Osteoblast (primary cell): ENCODE results near the gene RADIL. TPM values are rescaled to one million over a fixed set of nuclear protein-coding genes. Genes with fewer than 3 reads are reported as not detected.

ENCODE experiments used
- DNase-seq: peaks from one replicate; pipeline ENCODE4 v3.0.0; 2011; ENCODE audit warnings: low spot score, mixed read lengths; ENCODE audit not compliant: insufficient read length; ENCODE audit errors: missing footprints
- H2AFZ ChIP-seq: 2 replicates; pipeline ENCODE4 v1.6.0; 2011; ENCODE audit warnings: mild to moderate bottlenecking, low read length
- H3K27ac ChIP-seq: 2 replicates; pipeline ENCODE4 v1.5.1; 2011; ENCODE audit warnings: mild to moderate bottlenecking, low read depth, low read length, moderate library complexity
- H3K27me3 ChIP-seq: 2 replicates; pipeline ENCODE4 v1.6.0; 2012; ENCODE audit warnings: mild to moderate bottlenecking, control low read depth, inconsistent platforms, low read length, moderate library complexity; ENCODE audit not compliant: insufficient read depth
- H3K36me3 ChIP-seq: 2 replicates; pipeline ENCODE4 v1.5.1; 2011; ENCODE audit warnings: mild to moderate bottlenecking, low read length, control low read depth, moderate library complexity; ENCODE audit not compliant: insufficient read depth
- H3K4me1 ChIP-seq: 2 replicates; pipeline ENCODE4 v1.5.1; 2011; ENCODE audit warnings: mild to moderate bottlenecking, low read length, control low read depth, moderate library complexity; ENCODE audit not compliant: insufficient read depth
- H3K4me2 ChIP-seq: 2 replicates; pipeline ENCODE4 v1.6.0; 2011; ENCODE audit warnings: mild to moderate bottlenecking, low read length; ENCODE audit not compliant: insufficient read depth
- H3K4me3 ChIP-seq: fragments of 200-600 bp; sonication (generic); 3 replicates; pipeline ENCODE4 v1.5.1; 2012; ENCODE audit warnings: mild to moderate bottlenecking, low read length, inconsistent platforms; ENCODE audit not compliant: insufficient read depth
- H3K79me2 ChIP-seq: 2 replicates; pipeline ENCODE4 v1.6.0; 2012; ENCODE audit warnings: mild to moderate bottlenecking, low read length, control low read depth, inconsistent platforms; ENCODE audit not compliant: insufficient read depth
- H3K9me3 ChIP-seq: 2 replicates; pipeline ENCODE4 v1.5.1; 2011; ENCODE audit warnings: low read depth, low read length, control low read depth
- H4K20me1 ChIP-seq: 2 replicates; pipeline ENCODE4 v1.6.0; 2012; ENCODE audit warnings: mild to moderate bottlenecking, low read length, control low read depth; ENCODE audit not compliant: insufficient read depth
- CTCF ChIP-seq: IDR thresholded peaks from 2 replicates; pipeline ENCODE4 v1.5.1; 2011; ENCODE audit warnings: mild to moderate bottlenecking, low read depth, low read length, moderate library complexity; ENCODE audit errors: extremely low read depth
- total RNA-seq: library from RNA; depleted of rRNA; stranded (reverse); fragments of >200 nt; gene quantifications from 2 replicates; pipeline ENCODE4 v1.2.3, GENCODE V29; 2012

Gene RADIL
- total RNA-seq, 1 donor = 1.1 TPM

GRCh38 chr7:4815609-4816418 lies 67.7 kb downstream of the RADIL start:
- no peaks in the 10 kb centered on the region for H3K79me2 ChIP-seq
- no peaks in the 10 kb centered on the region for H3K36me3 ChIP-seq
- no peaks in the 10 kb centered on the region for H4K20me1 ChIP-seq
- no peak overlapping the region for H3K4me2 ChIP-seq
- no peak for TF ChIP-seq CTCF
- H3K27me3 ChIP-seq = peaks cover 15% of the 10 kb centered on the region
- no peak overlapping the region for H3K4me3 ChIP-seq
- no peaks in the 10 kb centered on the region for H3K4me1 ChIP-seq
- no peak overlapping the region for H2AFZ ChIP-seq
- DNase-seq = peak; percentile 83
- no peaks in the 10 kb centered on the region for H3K9me3 ChIP-seq
- H3K27ac ChIP-seq = no peak overlapping the region

- no peak for DNase-seq
- Histone ChIP-seq H3K79me2 (no peaks in the 10 kb centered on the region), H3K4me3 (no peak overlapping the region), H2AFZ (no peak overlapping the region), H3K4me2 (no peak overlapping the region), H4K20me1 (no peaks in the 10 kb centered on the region), H3K36me3 (no peaks in the 10 kb centered on the region), H3K9me3 (no peaks in the 10 kb centered on the region), H3K27ac (no peak overlapping the region), H3K27me3 (peaks cover 12% of the 10 kb centered on the region), H3K4me1 (no peaks in the 10 kb centered on the region)
- TF ChIP-seq CTCF = no peak
These were observed 68.4 kb downstream of the RADIL start for GRCh38 chr7:4815121-4815520.

- DNase-seq = peak; percentile 17
- no peaks in the 10 kb centered on the region for H4K20me1 ChIP-seq
- no peaks in the 10 kb centered on the region for H3K9me3 ChIP-seq
- no peak overlapping the region for H3K27ac ChIP-seq
- TF ChIP-seq CTCF = no peak
- H3K79me2 ChIP-seq = no peaks in the 10 kb centered on the region
- no peak overlapping the region for H3K4me2 ChIP-seq
- H3K4me1 ChIP-seq = no peaks in the 10 kb centered on the region
- no peak overlapping the region for H3K4me3 ChIP-seq
- peaks cover 5% of the 10 kb centered on the region for H3K27me3 ChIP-seq
- no peaks in the 10 kb centered on the region for H3K36me3 ChIP-seq
- H2AFZ ChIP-seq = no peak overlapping the region
These were observed 69.1 kb downstream of the RADIL start for GRCh38 chr7:4814433-4814832.

GRCh38 chr7:4809666-4810065 lies 73.8 kb downstream of the RADIL start:
- Histone ChIP-seq H3K27me3 (peaks cover 3% of the 10 kb centered on the region), H3K9me3 (no peaks in the 10 kb centered on the region), H3K4me1 (no peaks in the 10 kb centered on the region), H3K4me2 (no peak overlapping the region), H3K79me2 (no peaks in the 10 kb centered on the region), H3K27ac (no peak overlapping the region), H2AFZ (no peak overlapping the region), H4K20me1 (no peaks in the 10 kb centered on the region), H3K4me3 (no peak overlapping the region), H3K36me3 (no peaks in the 10 kb centered on the region)
- TF ChIP-seq CTCF = no peak
- DNase-seq = no peak
